Stimulated activated CD8-positive, alpha-beta memory T cell treated with anti-CD3 and anti-CD28 coated beads, Interleukin-4, amount 100 ng/mL, for 1 hour (primary cell): ENCODE data around the gene PDE4D.

Experiments used
- DNase-seq, 2 donors: peaks; one replicate each; pipeline ENCODE4 v3.0.0-alpha.2; 2020; ENCODE audit warnings: low read depth in 2 of 2, low spot score in 1 of 2

Gene PDE4D

GRCh38 chr5:59193616-59194319 is 699.8 kb downstream of the PDE4D start:
- DNase-seq: no peak

GRCh38 chr5:59190746-59191145 is 702.8 kb downstream of the PDE4D start:
- no peak for DNase-seq

GRCh38 chr5:59189472-59190244 is 703.9 kb downstream of the PDE4D start:
- no peak for DNase-seq

GRCh38 chr5:59188419-59189225 is 704.9 kb downstream of the PDE4D start:
- DNase-seq: peak; percentile 2 to 24

- no peak for DNase-seq
Measured at GRCh38 chr5:59187857-59188256, 705.7 kb downstream of the PDE4D start.

GRCh38 chr5:59186623-59187022 is 706.9 kb downstream of the PDE4D start:
- DNase-seq: no peak

GRCh38 chr5:59185757-59186385 is 707.7 kb downstream of the PDE4D start:
- no peak for DNase-seq

GRCh38 chr5:59184769-59185168 is 708.8 kb downstream of the PDE4D start:
- no peak for DNase-seq

GRCh38 chr5:59182760-59183159 is 710.8 kb downstream of the PDE4D start:
- DNase-seq: no peak

- DNase-seq: no peak
Measured at GRCh38 chr5:59180515-59180914, 713.0 kb downstream of the PDE4D start.

- no peak for DNase-seq
Measured at GRCh38 chr5:59179704-59180103, 713.8 kb downstream of the PDE4D start.

- no peak for DNase-seq
Measured at GRCh38 chr5:59178482-59178881, 715.0 kb downstream of the PDE4D start.

- DNase-seq: no peak
Measured at GRCh38 chr5:59178071-59178470, 715.5 kb downstream of the PDE4D start.

GRCh38 chr5:59177644-59178043 is 715.9 kb downstream of the PDE4D start:
- DNase-seq: no peak

GRCh38 chr5:59174248-59174844 is 719.2 kb downstream of the PDE4D start:
- no peak for DNase-seq

- no peak for DNase-seq
Measured at GRCh38 chr5:59173578-59173977, 719.9 kb downstream of the PDE4D start.

- DNase-seq: no peak
Measured at GRCh38 chr5:59171131-59171530, 722.4 kb downstream of the PDE4D start.

- no peak for DNase-seq
Measured at GRCh38 chr5:59169768-59170150, 723.8 kb downstream of the PDE4D start.

GRCh38 chr5:59169081-59169767 is 724.3 kb downstream of the PDE4D start:
- no peak for DNase-seq

GRCh38 chr5:59168067-59168466 is 725.5 kb downstream of the PDE4D start:
- no peak for DNase-seq
